Measurements from ENCODE around the gene NUS1. TPM values are rescaled to one million over a fixed set of nuclear protein-coding genes. Genes with fewer than 3 reads are reported as not detected.
"Not testable (repeated sequence)": the region's sequence is repeated elsewhere in the genome, so short reads cannot be mapped to it uniquely, and the experiment has no call there.

NUS1 gene
- polyA plus RNA-seq, 1 donor (not counting 4 experiments of a cell fraction or from before 2014, with no cell fraction given), result 29.0 TPM

GRCh38 chr6:117718895-117719294, 43.6 kb downstream of the NUS1 start:
- DNase-seq (ENCODE audit: low read depth, low spot score) (no peak), FAIRE-seq (no peak)
- Histone ChIP-seq H3K27ac (ENCODE audit: control insufficient read depth, insufficient read depth, low read length) (no peak overlapping the region), H3K9me1 (ENCODE audit: control insufficient read depth, extremely low read depth, insufficient read depth, low read length) (no peaks in the 10 kb centered on the region), H3K4me2 (ENCODE audit: control insufficient read depth, extremely low read depth, insufficient read depth, low read depth, low read length) (no peak overlapping the region), H2AFZ (ENCODE audit: control insufficient read depth, low read length) (no peak overlapping the region), H4K20me1 (ENCODE audit: control insufficient read depth, extremely low read depth, insufficient read depth, low read length) (no peaks in the 10 kb centered on the region), H3K4me3 (ENCODE audit: control insufficient read depth in 2 of 3, extremely low read depth in 1 of 3, insufficient read depth in 2 of 3, low read depth in 1 of 3, low read length in 3 of 3) (no peak overlapping the region), H3K9ac (ENCODE audit: control insufficient read depth, extremely low read depth, insufficient read depth, low read length) (no peak overlapping the region), H3K27me3 (ENCODE audit: control insufficient read depth, extremely low read depth, insufficient read depth, low read length) (no peaks in the 10 kb centered on the region), H3K9me3 (ENCODE audit: control insufficient read depth, low read depth, low read length) (no peaks in the 10 kb centered on the region), H3K36me3 (ENCODE audit: control insufficient read depth in 2 of 2, extremely low read depth in 1 of 2, insufficient read depth in 2 of 2, low read length in 2 of 2) (no peaks in the 10 kb centered on the region), H3K79me2 (ENCODE audit: control insufficient read depth, insufficient read depth, low read length) (no peaks in the 10 kb centered on the region), H3K4me1 (ENCODE audit: control insufficient read depth, extremely low read depth, insufficient read depth, low read length) (no peaks in the 10 kb centered on the region)
- dilution Hi-C loops (cut with MboI; ENCODE audit: extremely low pct_ligation_motif_present, low sequenced_read_pairs), result no loop called here
- TF ChIP-seq CTCF (optimal IDR thresholded peaks at IDR 0.05 in 1 of 3, IDR thresholded peaks at IDR 0.05 in 1 of 3, conservative IDR thresholded peaks at IDR 0.05 in 1 of 3; ENCODE audit: extremely low read depth in 1 of 3, insufficient read depth in 2 of 3, low read length in 3 of 3) (no peak), EZH2 (IDR thresholded peaks at IDR 0.05; ENCODE audit: low read length) (no peak)

GRCh38 chr6:117721520-117721919, 46.3 kb downstream of the NUS1 start:
- H3K9me1 ChIP-seq (ENCODE audit: control insufficient read depth, extremely low read depth, insufficient read depth, low read length); H3K36me3 ChIP-seq (ENCODE audit: control insufficient read depth in 2 of 2, extremely low read depth in 1 of 2, insufficient read depth in 2 of 2, low read length in 2 of 2); H3K27ac ChIP-seq (ENCODE audit: control insufficient read depth, insufficient read depth, low read length); H3K27me3 ChIP-seq (ENCODE audit: control insufficient read depth, extremely low read depth, insufficient read depth, low read length); H3K9me3 ChIP-seq (ENCODE audit: control insufficient read depth, low read depth, low read length); DNase-seq (ENCODE audit: low read depth, low spot score); H4K20me1 ChIP-seq (ENCODE audit: control insufficient read depth, extremely low read depth, insufficient read depth, low read length); H3K4me1 ChIP-seq (ENCODE audit: control insufficient read depth, extremely low read depth, insufficient read depth, low read length); H2AFZ ChIP-seq (ENCODE audit: control insufficient read depth, low read length); H3K79me2 ChIP-seq (ENCODE audit: control insufficient read depth, insufficient read depth, low read length); H3K4me3 ChIP-seq (ENCODE audit: control insufficient read depth in 2 of 3, extremely low read depth in 1 of 3, insufficient read depth in 2 of 3, low read depth in 1 of 3, low read length in 3 of 3); H3K9ac ChIP-seq (ENCODE audit: control insufficient read depth, extremely low read depth, insufficient read depth, low read length); dilution Hi-C loops (cut with MboI; ENCODE audit: extremely low pct_ligation_motif_present, low sequenced_read_pairs); FAIRE-seq; H3K4me2 ChIP-seq (ENCODE audit: control insufficient read depth, extremely low read depth, insufficient read depth, low read depth, low read length): not testable (repeated sequence)

- no peaks in the 10 kb centered on the region for H4K20me1 ChIP-seq (ENCODE audit: control insufficient read depth, extremely low read depth, insufficient read depth, low read length)
- FAIRE-seq, result no peak
- no peaks in the 10 kb centered on the region for H3K9me1 ChIP-seq (ENCODE audit: control insufficient read depth, extremely low read depth, insufficient read depth, low read length)
Observed at GRCh38 chr6:117728626-117729025, 53.4 kb downstream of the NUS1 start.

More at GRCh38 chr6:117728626-117729025, 53.4 kb downstream of the NUS1 start:
- Histone ChIP-seq H3K36me3 (ENCODE audit: control insufficient read depth in 2 of 2, extremely low read depth in 1 of 2, insufficient read depth in 2 of 2, low read length in 2 of 2) (no peaks in the 10 kb centered on the region), H2AFZ (ENCODE audit: control insufficient read depth, low read length) (no peak overlapping the region), H3K79me2 (ENCODE audit: control insufficient read depth, insufficient read depth, low read length) (no peaks in the 10 kb centered on the region), H3K27ac (ENCODE audit: control insufficient read depth, insufficient read depth, low read length) (no peak overlapping the region), H3K4me1 (ENCODE audit: control insufficient read depth, extremely low read depth, insufficient read depth, low read length) (no peaks in the 10 kb centered on the region), H3K9ac (ENCODE audit: control insufficient read depth, extremely low read depth, insufficient read depth, low read length) (no peak overlapping the region), H3K4me2 (ENCODE audit: control insufficient read depth, extremely low read depth, insufficient read depth, low read depth, low read length) (no peak overlapping the region), H3K4me3 (ENCODE audit: control insufficient read depth in 2 of 3, extremely low read depth in 1 of 3, insufficient read depth in 2 of 3, low read depth in 1 of 3, low read length in 3 of 3) (no peak overlapping the region), H3K9me3 (ENCODE audit: control insufficient read depth, low read depth, low read length) (no peaks in the 10 kb centered on the region), H3K27me3 (ENCODE audit: control insufficient read depth, extremely low read depth, insufficient read depth, low read length) (no peaks in the 10 kb centered on the region)
- dilution Hi-C loops (cut with MboI; ENCODE audit: extremely low pct_ligation_motif_present, low sequenced_read_pairs), result no loop called here
- no peak for DNase-seq (ENCODE audit: low read depth, low spot score)
- TF ChIP-seq EZH2 (IDR thresholded peaks at IDR 0.05; ENCODE audit: low read length) (no peak), CTCF (optimal IDR thresholded peaks at IDR 0.05 in 1 of 3, IDR thresholded peaks at IDR 0.05 in 1 of 3, conservative IDR thresholded peaks at IDR 0.05 in 1 of 3; ENCODE audit: extremely low read depth in 1 of 3, insufficient read depth in 2 of 3, low read length in 3 of 3) (no peak)

Data from keratinocyte (primary cell).